HG03469 (cell line): ENCODE results near the gene MYL12B.
A peak's percentile ranks its signal among the peaks of the same experiment; 100 is the strongest.
"Not testable (repeated sequence)": the region's sequence is repeated elsewhere in the genome, so short reads cannot be mapped to it uniquely, and the experiment has no call there.

Experiments
- ATAC-seq: cut with Tn5 transposase; IDR thresholded peaks from one replicate; pipeline ENCODE4 v1.9.1; 2021; ENCODE audit warnings: mild to moderate bottlenecking, moderate library complexity, moderate number of reproducible peaks; ENCODE audit not compliant: unreplicated experiment

The MYL12B gene

GRCh38 chr18:3261373-3262233 lies at the start of gene MYL12B:
TSS of gene MYL12B (plus strand) at chr18:3262133. CDS start at chr18:3272899, 10,766 bp downstream.
- ATAC-seq = peak; percentile 68

- no peak for ATAC-seq
Observed at GRCh38 chr18:3212657-3213056, 49.3 kb upstream of the MYL12B start.

GRCh38 chr18:3213300-3214059 lies 48.5 kb upstream of the MYL12B start:
- ATAC-seq = no peak

- no peak for ATAC-seq
Observed at GRCh38 chr18:3214855-3215637, 46.9 kb upstream of the MYL12B start.

GRCh38 chr18:3216987-3217386 lies 44.9 kb upstream of the MYL12B start:
- no peak for ATAC-seq

- no peak for ATAC-seq
Observed at GRCh38 chr18:3217948-3218647, 43.8 kb upstream of the MYL12B start.

- ATAC-seq = no peak
Observed at GRCh38 chr18:3218819-3219218, 43.1 kb upstream of the MYL12B start.

GRCh38 chr18:3219241-3219630 lies 42.7 kb upstream of the MYL12B start:
- ATAC-seq = no peak

- ATAC-seq = no peak
Observed at GRCh38 chr18:3219631-3220335, 42.1 kb upstream of the MYL12B start, which contains the start of gene MYOM1. TSS of gene MYOM1 (minus strand) at chr18:3219968. CDS start at chr18:3215223, 4,745 bp downstream.

GRCh38 chr18:3220868-3221267 lies 41.1 kb upstream of the MYL12B start:
- not testable (repeated sequence) for ATAC-seq

GRCh38 chr18:3221496-3221895 lies 40.4 kb upstream of the MYL12B start:
- no peak for ATAC-seq

GRCh38 chr18:3223356-3223755 lies 38.6 kb upstream of the MYL12B start:
- no peak for ATAC-seq

- ATAC-seq = no peak
Observed at GRCh38 chr18:3224223-3224622, 37.7 kb upstream of the MYL12B start.

- no peak for ATAC-seq
Observed at GRCh38 chr18:3225588-3225987, 36.3 kb upstream of the MYL12B start.

- ATAC-seq = no peak
Observed at GRCh38 chr18:3226048-3226447, 35.9 kb upstream of the MYL12B start.

GRCh38 chr18:3230401-3231334 lies 31.3 kb upstream of the MYL12B start:
- no peak for ATAC-seq

GRCh38 chr18:3233004-3233403 lies 28.9 kb upstream of the MYL12B start:
- no peak for ATAC-seq

- no peak for ATAC-seq
Observed at GRCh38 chr18:3233433-3234168, 28.3 kb upstream of the MYL12B start.
